ENCODE results near the gene C1orf116.

DNA sequence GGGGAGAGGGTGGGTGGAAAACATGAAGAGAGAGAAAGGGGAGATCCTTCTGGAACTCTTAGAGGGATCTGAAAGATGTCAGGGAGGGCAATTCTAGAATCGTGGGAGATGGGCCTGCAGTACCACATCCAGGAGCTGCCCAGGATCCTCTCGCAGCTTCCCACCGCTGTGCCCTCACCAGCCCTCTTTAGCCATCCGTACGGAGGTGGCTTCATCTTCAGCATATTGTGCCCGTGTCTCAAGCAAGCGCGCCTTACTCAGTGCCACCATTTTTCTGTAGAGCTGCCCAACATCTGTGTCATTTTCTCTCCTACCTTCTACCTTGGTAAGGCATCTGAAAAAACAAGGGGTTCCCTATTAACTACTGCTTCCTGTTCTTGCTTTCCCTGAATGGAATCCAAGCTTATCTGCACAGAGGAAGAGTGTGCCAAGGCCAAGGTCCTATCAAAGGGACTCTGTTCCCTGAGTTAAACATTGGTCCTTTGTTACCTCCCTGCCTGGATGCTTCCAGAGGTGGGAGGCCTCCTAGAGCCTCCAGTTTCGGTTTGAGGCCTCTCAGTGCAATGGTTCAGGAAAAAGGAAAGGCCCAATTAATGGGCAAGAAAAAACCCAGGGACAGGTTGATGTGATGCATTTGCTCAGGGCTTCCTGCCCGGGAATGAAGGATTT, 23.2 kb downstream of the C1orf116 start:
- TF ChIP-seq CTCF (conservative IDR thresholded peaks at IDR 0.05; ENCODE audit: low read length) (no peak), EZH2phosphoT487 (IDR thresholded peaks at IDR 0.05; ENCODE audit: borderline replicate concordance) (no peak)
